ENCODE measurements around the gene OAT. TPM values are rescaled to one million over a fixed set of nuclear protein-coding genes. Genes with fewer than 3 reads are reported as not detected.

The OAT gene
- total and polyA plus RNA-seq, 8 donors, result 26.1 to 243 (median 69.4) TPM

DNA sequence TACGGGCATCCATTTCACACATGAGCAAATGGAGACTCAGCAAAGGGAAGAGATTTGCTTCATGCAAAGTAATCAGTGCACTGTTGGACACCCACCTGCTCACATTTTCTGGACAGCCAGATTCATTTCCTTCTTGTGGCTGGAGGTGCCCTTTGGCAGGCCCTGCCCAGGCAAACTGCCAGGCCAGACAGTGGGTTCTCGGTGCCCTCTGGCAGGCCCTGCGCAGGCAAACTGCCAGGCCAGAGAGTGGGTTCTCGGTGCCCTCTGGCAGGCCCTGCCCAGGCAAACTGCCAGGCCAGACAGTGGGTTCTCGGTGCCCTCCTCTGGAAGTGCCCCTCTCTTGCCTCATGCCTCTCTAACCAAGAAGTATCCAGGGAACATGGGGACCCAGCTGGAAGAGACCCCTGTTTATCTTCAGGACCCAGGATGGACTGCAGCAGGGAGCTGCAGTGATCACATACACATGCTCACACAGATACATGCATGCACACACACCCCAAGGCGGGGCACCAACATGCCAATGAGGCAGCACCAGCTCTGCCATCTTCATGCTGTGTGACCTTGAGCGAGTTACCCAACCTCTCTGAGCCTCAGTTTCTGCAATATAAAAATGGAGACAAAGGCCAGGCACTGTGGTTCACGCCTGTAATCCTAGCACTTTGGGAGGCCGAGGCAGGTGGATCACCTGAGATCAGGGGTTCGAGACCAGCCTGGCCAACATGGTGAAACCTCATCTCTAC, 67.1 kb downstream of the OAT start:
- Histone ChIP-seq H3K36me3 (no peaks in the 10 kb centered on the region), H3K27me3 (peaks cover 0 to 15% (median 0%) of the 10 kb centered on the region in 3 donors), H3K27ac (no peak overlapping the region), H3K9me3 (no peaks in the 10 kb centered on the region), H3K4me1 (peaks cover 0 to 11% (median 9%) of the 10 kb centered on the region in 4 donors), H3K4me3 (no peak overlapping the region)
- 65 to 88% (median 71%) methylated on average over 6 to 10 of the region's 10 CpGs for WGBS, 5 donors
- intact Hi-C loops (cut with DNase I; ENCODE audit: low total_unique reads), result no loop called here
- TF ChIP-seq EP300 (IDR thresholded peaks at IDR 0.05) (no peak), POLR2AphosphoS5 (IDR thresholded peaks at IDR 0.05) (no peak), POLR2A (IDR thresholded peaks at IDR 0.05) (no peak)
- TF ChIP-seq, protein P1, sequence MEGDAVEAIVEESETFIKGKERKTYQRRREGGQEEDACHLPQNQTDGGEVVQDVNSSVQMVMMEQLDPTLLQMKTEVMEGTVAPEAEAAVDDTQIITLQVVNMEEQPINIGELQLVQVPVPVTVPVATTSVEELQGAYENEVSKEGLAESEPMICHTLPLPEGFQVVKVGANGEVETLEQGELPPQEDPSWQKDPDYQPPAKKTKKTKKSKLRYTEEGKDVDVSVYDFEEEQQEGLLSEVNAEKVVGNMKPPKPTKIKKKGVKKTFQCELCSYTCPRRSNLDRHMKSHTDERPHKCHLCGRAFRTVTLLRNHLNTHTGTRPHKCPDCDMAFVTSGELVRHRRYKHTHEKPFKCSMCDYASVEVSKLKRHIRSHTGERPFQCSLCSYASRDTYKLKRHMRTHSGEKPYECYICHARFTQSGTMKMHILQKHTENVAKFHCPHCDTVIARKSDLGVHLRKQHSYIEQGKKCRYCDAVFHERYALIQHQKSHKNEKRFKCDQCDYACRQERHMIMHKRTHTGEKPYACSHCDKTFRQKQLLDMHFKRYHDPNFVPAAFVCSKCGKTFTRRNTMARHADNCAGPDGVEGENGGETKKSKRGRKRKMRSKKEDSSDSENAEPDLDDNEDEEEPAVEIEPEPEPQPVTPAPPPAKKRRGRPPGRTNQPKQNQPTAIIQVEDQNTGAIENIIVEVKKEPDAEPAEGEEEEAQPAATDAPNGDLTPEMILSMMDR (IDR thresholded peaks at IDR 0.05), result no peak
- DNase-seq, result peak in 1 of 2 donors; percentile 34

- no peaks in the 10 kb centered on the region for H3K36me3 ChIP-seq
- no peak overlapping the region for H3K27ac ChIP-seq
- WGBS, 5 donors, result 87 to 95% (median 94%) methylated on average over 8 of the region's 8 CpGs
- peaks cover 0 to 15% (median 0%) of the 10 kb centered on the region in 3 donors for H3K27me3 ChIP-seq
- H3K9me3 ChIP-seq, result no peaks in the 10 kb centered on the region
- TF ChIP-seq EP300 (IDR thresholded peaks at IDR 0.05), result no peak
- TF ChIP-seq POLR2A (IDR thresholded peaks at IDR 0.05), result no peak
- no peak for TF ChIP-seq POLR2AphosphoS5 (IDR thresholded peaks at IDR 0.05)
- TF ChIP-seq, protein P1 (IDR thresholded peaks at IDR 0.05), result no peak
- H3K4me1 ChIP-seq, result peaks cover 0 to 11% (median 9%) of the 10 kb centered on the region in 4 donors
- intact Hi-C loops (cut with DNase I; ENCODE audit: low total_unique reads), result no loop called here
- H3K4me3 ChIP-seq, result no peak overlapping the region
- peak in 1 of 2 donors; percentile 8 for DNase-seq
Observed at GRCh38 chr10:124350806-124351205, 67.9 kb downstream of the OAT start.

GRCh38 chr10:124349996-124350280, 68.8 kb downstream of the OAT start:
- H3K4me3 ChIP-seq, result no peak overlapping the region
- no peak for DNase-seq
- peaks cover 0 to 6% (median 6%) of the 10 kb centered on the region in 4 donors for H3K4me1 ChIP-seq
- H3K36me3 ChIP-seq, result no peaks in the 10 kb centered on the region
- TF ChIP-seq, protein P1 (IDR thresholded peaks at IDR 0.05), result no peak
- no peak for TF ChIP-seq POLR2A (IDR thresholded peaks at IDR 0.05)
- TF ChIP-seq EP300 (IDR thresholded peaks at IDR 0.05), result no peak
- TF ChIP-seq POLR2AphosphoS5 (IDR thresholded peaks at IDR 0.05), result no peak
- peaks cover 0 to 15% (median 0%) of the 10 kb centered on the region in 3 donors for H3K27me3 ChIP-seq
- intact Hi-C loops (cut with DNase I; ENCODE audit: low total_unique reads), result no loop called here
- 74 to 80% (median 77%) methylated on average over 5 of the region's 5 CpGs for WGBS, 5 donors
- no peaks in the 10 kb centered on the region for H3K9me3 ChIP-seq
- no peak overlapping the region for H3K27ac ChIP-seq

DNA sequence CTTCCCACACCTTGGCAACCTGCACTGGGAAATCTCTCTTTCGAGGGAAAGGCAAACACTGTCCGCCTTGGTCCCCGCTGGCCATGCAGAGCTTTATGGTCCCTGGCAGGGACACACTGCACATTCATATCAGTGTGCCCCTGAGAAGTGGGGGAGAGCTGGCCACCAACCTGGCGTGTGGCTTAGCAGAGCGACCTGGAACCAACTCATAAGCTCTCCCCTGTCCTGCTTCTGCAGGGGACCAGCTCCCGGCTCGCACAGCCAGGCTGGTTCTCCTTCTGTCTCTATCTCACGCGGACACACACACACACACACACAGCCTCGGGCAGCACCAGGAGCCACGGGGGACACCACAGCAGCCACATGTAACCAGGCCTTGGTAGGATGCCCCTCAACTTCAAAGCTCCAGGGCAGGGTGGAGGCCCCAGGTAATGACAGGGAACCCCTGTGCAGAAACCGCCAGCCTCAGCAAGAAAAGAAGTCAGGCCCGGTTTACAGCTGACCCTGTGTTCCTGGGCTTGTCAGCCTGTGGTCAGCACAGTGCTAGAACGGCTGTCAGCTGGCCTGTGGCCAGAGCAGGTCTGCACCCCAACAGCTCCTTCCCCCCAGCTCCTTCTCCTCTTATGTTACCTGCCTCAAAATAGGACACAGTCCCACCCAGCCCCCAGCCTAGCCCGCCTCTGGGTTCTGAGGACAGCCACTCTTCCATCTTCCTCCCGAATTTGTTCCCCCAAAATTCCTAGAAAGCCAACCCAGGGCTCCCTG, 69.3 kb downstream of the OAT start:
- TF ChIP-seq, protein P1 (IDR thresholded peaks at IDR 0.05), result no peak
- H3K4me3 ChIP-seq, result no peak overlapping the region
- no peak overlapping the region for H3K27ac ChIP-seq
- no peaks in the 10 kb centered on the region for H3K36me3 ChIP-seq
- peak in 1 of 2 donors; percentile 25 for DNase-seq
- peaks cover 0 to 15% (median 0%) of the 10 kb centered on the region in 3 donors for H3K27me3 ChIP-seq
- intact Hi-C loops (cut with DNase I; ENCODE audit: low total_unique reads), result no loop called here
- peaks cover 0 to 1% (median under 1%) of the 10 kb centered on the region in 4 donors for H3K4me1 ChIP-seq
- H3K9me3 ChIP-seq, result no peaks in the 10 kb centered on the region
- WGBS, 5 donors, result 53 to 76% (median 69%) methylated on average over 15 to 16 of the region's 16 CpGs

Data from stomach (tissue), 9 donors.